Activated gamma-delta T cell treated with Interleukin-2 at 50 U/mL for 16 hours (primary cell): ENCODE results near the gene ZNF423.

Experiments
- DNase-seq: peaks from one replicate; pipeline ENCODE4 v3.0.0-alpha.2; 2020

ZNF423 gene

GRCh38 chr16:49658531-49658930 lies 197.4 kb downstream of the ZNF423 start:
- DNase-seq = no peak

GRCh38 chr16:49657736-49658465 lies 198.0 kb downstream of the ZNF423 start:
- DNase-seq = no peak

GRCh38 chr16:49654425-49654824 lies 201.5 kb downstream of the ZNF423 start:
- no peak for DNase-seq

- DNase-seq = no peak
Measured at GRCh38 chr16:49653577-49653976, 202.3 kb downstream of the ZNF423 start.

- DNase-seq = no peak
Measured at GRCh38 chr16:49653173-49653570, 202.7 kb downstream of the ZNF423 start.

GRCh38 chr16:49652456-49653172 lies 203.3 kb downstream of the ZNF423 start:
- DNase-seq = no peak

- DNase-seq = no peak
Measured at GRCh38 chr16:49651996-49652395, 203.9 kb downstream of the ZNF423 start.

- DNase-seq = no peak
Measured at GRCh38 chr16:49651226-49651625, 204.7 kb downstream of the ZNF423 start.

GRCh38 chr16:49650603-49651002 lies 205.3 kb downstream of the ZNF423 start:
- DNase-seq = no peak

- no peak for DNase-seq
Measured at GRCh38 chr16:49649013-49649765, 206.7 kb downstream of the ZNF423 start.

GRCh38 chr16:49647673-49648072 lies 208.2 kb downstream of the ZNF423 start:
- DNase-seq = no peak

GRCh38 chr16:49645263-49645662 lies 210.6 kb downstream of the ZNF423 start:
- DNase-seq = no peak

GRCh38 chr16:49644145-49644463 lies 211.8 kb downstream of the ZNF423 start:
- DNase-seq = no peak

GRCh38 chr16:49643429-49644144 lies 212.3 kb downstream of the ZNF423 start:
- no peak for DNase-seq

- DNase-seq = no peak
Measured at GRCh38 chr16:49641250-49641649, 214.7 kb downstream of the ZNF423 start.

- DNase-seq = no peak
Measured at GRCh38 chr16:49640581-49640980, 215.3 kb downstream of the ZNF423 start.

GRCh38 chr16:49639739-49640431 lies 216.0 kb downstream of the ZNF423 start:
- DNase-seq = no peak

- DNase-seq = no peak
Measured at GRCh38 chr16:49638673-49639610, 217.0 kb downstream of the ZNF423 start.

- DNase-seq = no peak
Measured at GRCh38 chr16:49637933-49638672, 217.8 kb downstream of the ZNF423 start.

- no peak for DNase-seq
Measured at GRCh38 chr16:49637511-49637910, 218.4 kb downstream of the ZNF423 start.

- no peak for DNase-seq
Measured at GRCh38 chr16:49636608-49637007, 219.3 kb downstream of the ZNF423 start.
